Kidney epithelial cell (primary cell): Measurements from ENCODE around the gene PAPOLG. TPM values are rescaled to one million over a fixed set of nuclear protein-coding genes. Genes with fewer than 3 reads are reported as not detected.

Source experiments
- DNase-seq: peaks from one replicate; pipeline ENCODE4 v3.0.0-alpha.2; 2010; ENCODE audit warnings: low read depth
- H3K27me3 ChIP-seq: 2 replicates; pipeline ENCODE4 v1.6.0; 2011; ENCODE audit warnings: low read length; ENCODE audit not compliant: control insufficient read depth, insufficient read depth
- H3K36me3 ChIP-seq: 2 replicates; pipeline ENCODE4 v1.5.1; 2011; ENCODE audit warnings: low read length; ENCODE audit not compliant: control insufficient read depth, insufficient read depth
- H3K4me3 ChIP-seq: 2 replicates; pipeline ENCODE4 v1.5.1; 2011; ENCODE audit warnings: low read depth, mild to moderate bottlenecking, control low read depth, low read length
- total RNA-seq: library from RNA; depleted of rRNA; stranded (reverse); fragments of >200 nt; gene quantifications from 2 replicates; pipeline ENCODE4 v1.2.3, GENCODE V29; 2015
- TF ChIP-seq, protein P1 (sequence below): IDR thresholded peaks from 2 replicates; pipeline ENCODE4 v1.5.1; 2011; ENCODE audit warnings: mild to moderate bottlenecking, moderate library complexity, low read length, control low read depth, inconsistent platforms; ENCODE audit not compliant: insufficient read depth, poor library complexity, severe bottlenecking

The PAPOLG gene
- total RNA-seq, 1 donor from 2014 or later = 16.0 TPM

DNA sequence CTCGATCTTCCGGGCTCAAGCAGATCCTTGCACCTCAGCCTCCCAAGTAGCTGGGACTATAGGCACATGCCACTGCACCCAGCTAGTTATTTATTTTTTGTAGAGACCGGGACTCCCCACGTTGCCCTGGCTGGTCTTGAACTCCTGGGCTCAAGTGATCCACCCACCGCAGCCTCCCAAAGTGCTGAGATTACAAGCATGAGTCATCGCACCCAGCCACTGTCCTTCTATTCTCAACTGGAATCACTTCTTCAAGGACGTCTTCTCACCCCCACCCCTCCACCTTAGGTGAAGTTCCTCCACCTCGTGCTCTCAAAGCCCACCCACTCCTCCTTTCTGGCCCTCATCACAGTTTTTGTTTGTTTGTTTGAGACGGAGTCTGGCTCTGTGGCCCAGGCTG lies 71.3 kb downstream of the PAPOLG start:
- no peaks in the 10 kb centered on the region for H3K36me3 ChIP-seq
- TF ChIP-seq, protein P1, sequence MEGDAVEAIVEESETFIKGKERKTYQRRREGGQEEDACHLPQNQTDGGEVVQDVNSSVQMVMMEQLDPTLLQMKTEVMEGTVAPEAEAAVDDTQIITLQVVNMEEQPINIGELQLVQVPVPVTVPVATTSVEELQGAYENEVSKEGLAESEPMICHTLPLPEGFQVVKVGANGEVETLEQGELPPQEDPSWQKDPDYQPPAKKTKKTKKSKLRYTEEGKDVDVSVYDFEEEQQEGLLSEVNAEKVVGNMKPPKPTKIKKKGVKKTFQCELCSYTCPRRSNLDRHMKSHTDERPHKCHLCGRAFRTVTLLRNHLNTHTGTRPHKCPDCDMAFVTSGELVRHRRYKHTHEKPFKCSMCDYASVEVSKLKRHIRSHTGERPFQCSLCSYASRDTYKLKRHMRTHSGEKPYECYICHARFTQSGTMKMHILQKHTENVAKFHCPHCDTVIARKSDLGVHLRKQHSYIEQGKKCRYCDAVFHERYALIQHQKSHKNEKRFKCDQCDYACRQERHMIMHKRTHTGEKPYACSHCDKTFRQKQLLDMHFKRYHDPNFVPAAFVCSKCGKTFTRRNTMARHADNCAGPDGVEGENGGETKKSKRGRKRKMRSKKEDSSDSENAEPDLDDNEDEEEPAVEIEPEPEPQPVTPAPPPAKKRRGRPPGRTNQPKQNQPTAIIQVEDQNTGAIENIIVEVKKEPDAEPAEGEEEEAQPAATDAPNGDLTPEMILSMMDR = no peak
- no peak for DNase-seq
- no peaks in the 10 kb centered on the region for H3K27me3 ChIP-seq
- no peak overlapping the region for H3K4me3 ChIP-seq

DNA sequence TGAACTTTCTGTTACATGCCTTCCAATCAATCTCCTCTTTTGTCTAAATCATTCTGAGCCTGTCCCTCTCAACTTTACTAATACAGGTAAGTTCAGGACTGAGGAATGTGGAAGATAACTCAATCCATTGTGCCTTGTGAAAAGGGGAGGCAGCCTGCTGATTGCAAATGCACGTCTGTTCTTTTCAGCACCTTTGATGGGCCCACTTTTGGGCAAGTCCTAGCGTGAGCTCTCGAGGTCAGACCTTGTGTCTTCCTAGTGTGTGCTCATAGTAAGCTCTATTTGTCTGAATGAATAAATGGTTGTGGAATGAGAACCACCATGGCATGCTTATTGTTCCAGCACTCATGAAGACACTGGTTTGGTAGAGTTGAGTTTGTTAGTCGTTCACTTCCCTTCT lies 74.9 kb downstream of the PAPOLG start:
- DNase-seq = no peak
- TF ChIP-seq, protein P1 = no peak
- H3K4me3 ChIP-seq = no peak overlapping the region
- peaks cover 4% of the 10 kb centered on the region for H3K27me3 ChIP-seq
- H3K36me3 ChIP-seq = no peaks in the 10 kb centered on the region

DNA sequence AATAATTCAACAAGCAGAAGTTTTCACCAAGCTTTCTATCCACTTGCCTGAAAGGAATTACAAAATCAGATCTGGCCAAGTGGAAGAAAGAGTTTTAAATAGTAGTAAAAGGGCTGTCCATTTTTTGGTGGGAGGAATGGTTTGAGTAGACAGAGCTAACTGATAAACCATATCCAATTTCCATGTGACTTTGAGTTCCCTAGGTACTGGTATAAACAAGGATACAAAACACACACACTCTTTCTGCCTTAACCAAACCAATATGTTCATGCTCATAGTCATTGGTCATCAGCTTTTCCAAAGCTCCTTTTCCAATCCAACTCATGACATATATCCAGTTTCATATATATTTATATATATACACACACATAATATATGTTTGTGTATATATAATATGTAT lies 75.9 kb downstream of the PAPOLG start:
- Histone ChIP-seq H3K27me3 (peaks cover 4% of the 10 kb centered on the region), H3K36me3 (no peaks in the 10 kb centered on the region), H3K4me3 (no peak overlapping the region)
- TF ChIP-seq, protein P1 = no peak
- no peak for DNase-seq

DNA sequence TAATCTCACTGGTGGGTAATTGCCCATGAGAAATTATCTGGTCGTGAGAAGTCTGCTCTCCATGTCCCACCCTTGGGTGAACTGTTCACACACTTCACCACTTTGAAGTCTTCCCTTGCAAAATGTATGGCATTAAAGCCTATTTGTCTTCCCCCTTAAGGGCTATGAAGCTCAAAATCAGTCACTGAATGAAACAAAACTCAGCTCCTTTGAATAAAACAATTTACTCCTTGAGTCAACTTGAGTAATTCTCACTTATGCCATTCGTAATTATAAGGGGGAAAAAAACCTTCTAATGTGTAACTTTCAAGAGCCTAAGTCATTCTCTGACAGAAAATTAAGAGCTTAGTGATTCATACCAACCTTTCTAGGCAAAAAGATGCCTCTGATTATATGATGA lies 76.6 kb downstream of the PAPOLG start:
- DNase-seq = no peak
- Histone ChIP-seq H3K4me3 (no peak overlapping the region), H3K27me3 (peaks cover 4% of the 10 kb centered on the region), H3K36me3 (no peaks in the 10 kb centered on the region)
- TF ChIP-seq, protein P1 = no peak

DNA sequence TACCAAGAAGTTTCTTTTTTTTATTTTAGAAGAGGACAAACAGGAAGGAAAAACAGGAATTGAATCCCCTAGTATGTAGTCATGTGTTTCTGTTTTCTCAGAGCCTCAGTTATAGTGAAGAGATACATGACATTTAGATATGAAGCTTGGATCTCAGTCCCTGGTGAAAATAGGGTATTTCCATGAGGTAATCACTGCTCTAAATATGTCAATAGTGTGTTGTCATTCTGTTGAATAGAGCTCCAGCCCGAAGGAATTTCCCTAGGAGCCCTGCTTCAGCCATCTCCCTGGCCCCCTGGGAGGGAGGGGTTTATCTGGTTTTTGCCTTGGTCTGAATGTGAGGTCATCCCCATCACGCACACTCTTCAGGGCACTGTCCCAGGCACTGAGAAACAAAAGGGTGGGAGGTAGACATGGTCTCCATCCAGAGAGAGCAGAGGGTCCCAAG lies 78.2 kb downstream of the PAPOLG start:
- DNase-seq = no peak
- TF ChIP-seq, protein P1 = no peak
- Histone ChIP-seq H3K27me3 (peaks cover 4% of the 10 kb centered on the region), H3K4me3 (no peak overlapping the region), H3K36me3 (no peaks in the 10 kb centered on the region)

DNA sequence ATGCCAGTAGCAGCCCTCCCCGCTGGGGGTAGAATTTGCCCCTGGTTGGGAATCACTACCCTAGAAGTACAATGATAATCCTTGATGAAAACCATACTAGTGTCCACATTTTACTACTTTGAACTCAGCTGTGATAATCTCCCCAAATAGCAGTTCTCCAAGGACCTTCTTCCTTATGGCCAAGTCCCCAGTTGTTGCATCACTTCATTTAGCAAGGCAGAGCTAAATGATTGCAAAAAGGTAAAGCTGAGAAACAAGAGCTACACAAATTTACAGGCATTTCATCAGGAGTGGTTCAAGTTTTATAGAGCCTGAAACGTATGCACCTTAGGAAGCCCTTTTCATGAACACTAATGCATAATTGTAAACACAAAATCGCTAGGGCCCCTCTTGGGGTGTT lies 80.4 kb downstream of the PAPOLG start:
- TF ChIP-seq, protein P1 = no peak
- H3K27me3 ChIP-seq = peaks cover 4% of the 10 kb centered on the region
- H3K36me3 ChIP-seq = no peaks in the 10 kb centered on the region
- H3K4me3 ChIP-seq = no peak overlapping the region
- DNase-seq = no peak
